K562 (cell line): ENCODE data around the gene LAMA2. TPM values are rescaled to one million over a fixed set of nuclear protein-coding genes. Genes with fewer than 3 reads are reported as not detected.

Source experiments
- BACH1 ChIP-seq: fragments of 200-800 bp; sonication (Bioruptor generic); IDR thresholded peaks from 2 replicates; pipeline ENCODE4 v1.6.1; 2016; ENCODE audit warnings: missing genetic modification characterization, missing compliant biosample characterization
- C11orf30 ChIP-seq: fragments of 450-650 bp; IDR thresholded peaks from 2 replicates; pipeline ENCODE4 v1.6.1; 2016; ENCODE audit warnings: low read depth, mild to moderate bottlenecking
- CBX1 ChIP-seq: sonication (generic); IDR thresholded peaks from 2 replicates; pipeline ENCODE4 v1.6.1; 2016; ENCODE audit warnings: antibody characterized with exemption, low read depth, mild to moderate bottlenecking
- MGA ChIP-seq: fragments of 450-650 bp; IDR thresholded peaks from 2 replicates; pipeline ENCODE4 v1.6.1; 2016; ENCODE audit warnings: mild to moderate bottlenecking, moderate library complexity
- POU5F1 ChIP-seq: fragments of 150-350 bp; IDR thresholded peaks from 2 replicates; pipeline ENCODE4 v1.6.1; 2014; ENCODE audit warnings: borderline replicate concordance, low read length, low read depth, mild to moderate bottlenecking; ENCODE audit not compliant: partially characterized antibody
- RB1 ChIP-seq: fragments of 450-650 bp; IDR thresholded peaks from 2 replicates; pipeline ENCODE4 v1.6.1; 2017; ENCODE audit warnings: low read depth, mild to moderate bottlenecking
- RBM39 ChIP-seq: fragments of 200-400 bp; formaldehyde crosslinking; optimal IDR thresholded peaks from 2 replicates; pipeline ENCODE3; 2018; ENCODE audit warnings: low read depth, low read length
- SAFB2 ChIP-seq: fragments of 200-400 bp; formaldehyde crosslinking; IDR thresholded peaks from 2 replicates; pipeline ENCODE4 v1.6.1; 2018; ENCODE audit warnings: borderline replicate concordance, low read length, low read depth, moderate library complexity; ENCODE audit not compliant: severe bottlenecking
- STAT5B ChIP-seq: fragments of 250-450 bp; sonication (Bioruptor Pico); IDR thresholded peaks from 2 replicates; pipeline ENCODE4 v1.8.0; 2021; ENCODE audit warnings: mild to moderate bottlenecking, inconsistent platforms
- YBX1 ChIP-seq: fragments of 450-650 bp; IDR thresholded peaks from 2 replicates; pipeline ENCODE4 v1.7.1; 2016; ENCODE audit warnings: mild to moderate bottlenecking
- polyA plus RNA-seq, 8 experiments: library from polyadenylated mRNA; depleted of rRNA in 4 of 8; stranded (reverse) in 5 of 8; unstranded in 3 of 8; fragments of >200 nt; fragmentation: Nextera tagmentation in 2 of 8; fragmentation: Illumina TruSeq in 1 of 8; extraction: Ambion mirVana in 2 of 8; extraction: Trizol in 1 of 8; gene quantifications; 2 replicates each; pipeline versions ENCODE4 v1.2.1 to v1.2.3, GENCODE V29; 2011 to 2014; ENCODE audit warnings: inconsistent platforms in 1 of 8, missing spikeins in 1 of 8
- total RNA-seq, 7 experiments: library from RNA; depleted of rRNA in 6 of 7; stranded (reverse); fragments of >200 nt in 6 of 7; fragmentation: Illumina TruSeq in 2 of 7; extraction: Trizol in 2 of 7; gene quantifications; 2 replicates each; pipeline versions ENCODE4 v1.2.1 to v1.2.3, GENCODE V29; 2011 to 2021; ENCODE audit warnings: low replicate concordance in 1 of 7

The LAMA2 gene
- total and polyA plus RNA-seq, 9 of the 15 experiments (the other 6 are each of a cell fraction or from before 2014, with no cell fraction given), result 0.04 to 1.5 (median 0.36) TPM

- TF ChIP-seq MGA, result no peak
- TF ChIP-seq RB1, result no peak
- TF ChIP-seq STAT5B, result no peak
- no peak for TF ChIP-seq C11orf30
- TF ChIP-seq RBM39, result no peak
- no peak for TF ChIP-seq SAFB2
- no peak for TF ChIP-seq POU5F1
- TF ChIP-seq YBX1, result no peak
- TF ChIP-seq CBX1, result no peak
- TF ChIP-seq BACH1 (tag), result no peak
Observed at GRCh38 chr6:129183187-129183591, 300.3 kb downstream of the LAMA2 start (continued).
